DOHH2 (cell line): ENCODE measurements around the gene PIGH.

ENCODE experiments used
- H3F3A ChIP-seq: fragments of 200-600 bp; sonication (generic), shearing (Covaris generic); 2 replicates; pipeline ENCODE4 v1.6.0; 2016; ENCODE audit warnings: antibody characterized with exemption, mild to moderate bottlenecking; ENCODE audit not compliant: control insufficient read depth, insufficient read depth
- H3K27ac ChIP-seq: fragments of 200-600 bp; sonication (generic); 2 replicates; pipeline ENCODE4 v1.5.1; 2014; ENCODE audit warnings: low read depth, mild to moderate bottlenecking, low read length, moderate library complexity
- H3K27me3 ChIP-seq: fragments of 200-600 bp; sonication (generic); 2 replicates; pipeline ENCODE4 v1.6.1; 2014; ENCODE audit warnings: mild to moderate bottlenecking, low read length, mixed read lengths; ENCODE audit not compliant: control insufficient read depth
- H3K36me3 ChIP-seq: fragments of 200-600 bp; sonication (generic); 2 replicates; pipeline ENCODE4 v1.6.1; 2014; ENCODE audit warnings: mild to moderate bottlenecking, low read length, moderate library complexity, mixed read lengths; ENCODE audit not compliant: control insufficient read depth
- H3K4me1 ChIP-seq: fragments of 200-600 bp; sonication (generic); 2 replicates; pipeline ENCODE4 v1.6.1; 2014; ENCODE audit warnings: mild to moderate bottlenecking, low read length, mixed read lengths; ENCODE audit not compliant: control insufficient read depth
- H3K4me2 ChIP-seq: fragments of 200-600 bp; sonication (generic); 2 replicates; pipeline ENCODE4 v1.6.0; 2014; ENCODE audit warnings: mild to moderate bottlenecking, low read length, moderate library complexity
- H3K4me3 ChIP-seq: fragments of 200-600 bp; sonication (generic); 2 replicates; pipeline ENCODE4 v1.5.1; 2014; ENCODE audit warnings: mild to moderate bottlenecking, low read length, mixed read lengths
- H3K79me2 ChIP-seq: fragments of 200-600 bp; sonication (generic); 2 replicates; pipeline ENCODE4 v1.6.1; 2014; ENCODE audit warnings: mild to moderate bottlenecking, low read length, mixed read lengths; ENCODE audit not compliant: control insufficient read depth
- H3K9me2 ChIP-seq: fragments of 200-600 bp; sonication (generic); replicated peaks from 2 replicates; pipeline ENCODE4 v1.6.1; 2014; ENCODE audit warnings: mild to moderate bottlenecking, low read length, mixed read lengths; ENCODE audit not compliant: control insufficient read depth
- H3K9me3 ChIP-seq: fragments of 200-600 bp; sonication (generic); 2 replicates; pipeline ENCODE4 v1.6.1; 2014; ENCODE audit warnings: antibody characterized with exemption, low read length, mixed read lengths; ENCODE audit not compliant: control insufficient read depth, insufficient read depth
- H4K20me1 ChIP-seq: fragments of 200-600 bp; sonication (generic); 2 replicates; pipeline ENCODE4 v1.6.0; 2014; ENCODE audit warnings: low read depth, mild to moderate bottlenecking, antibody characterized with exemption, low read length, moderate library complexity; ENCODE audit not compliant: control insufficient read depth, insufficient read depth
- CTCF ChIP-seq: fragments of 200-600 bp; sonication (generic); IDR thresholded peaks from one replicate; pipeline ENCODE4 v1.5.1; 2014; ENCODE audit warnings: antibody characterized with exemption, mild to moderate bottlenecking, low read depth, low read length; ENCODE audit not compliant: poor library complexity, severe bottlenecking
- EZH2phosphoT487 ChIP-seq: fragments of 200-600 bp; sonication (generic); IDR thresholded peaks from 2 replicates; pipeline ENCODE4 v1.6.1; 2017; ENCODE audit warnings: borderline replicate concordance, mild to moderate bottlenecking, antibody characterized with exemption, low read length, moderate library complexity, mixed read lengths

Gene PIGH

GRCh38 chr14:67562025-67562775, 37.9 kb downstream of the PIGH start:
- no peaks in the 10 kb centered on the region for H3F3A ChIP-seq
- TF ChIP-seq EZH2phosphoT487 (no peak), CTCF (no peak)
- no peak overlapping the region for H3K27ac ChIP-seq
- no peaks in the 10 kb centered on the region for H3K79me2 ChIP-seq
- H3K9me3 ChIP-seq: no peaks in the 10 kb centered on the region
- H3K27me3 ChIP-seq: peaks cover 12% of the 10 kb centered on the region; the same call in 1 of the 2 replicates
- H3K4me2 ChIP-seq: no peak overlapping the region
- H4K20me1 ChIP-seq: no peaks in the 10 kb centered on the region
- no peaks in the 10 kb centered on the region for H3K36me3 ChIP-seq
- H3K4me3 ChIP-seq: no peak overlapping the region
- H3K4me1 ChIP-seq: no peaks in the 10 kb centered on the region
- no peaks in the 10 kb centered on the region for H3K9me2 ChIP-seq

GRCh38 chr14:67559639-67560038, 40.4 kb downstream of the PIGH start:
- Histone ChIP-seq H3K27me3 (peaks cover 12% of the 10 kb centered on the region), H3K79me2 (no peaks in the 10 kb centered on the region), H3K9me3 (no peaks in the 10 kb centered on the region), H3K4me3 (no peak overlapping the region), H4K20me1 (no peaks in the 10 kb centered on the region), H3K4me1 (no peaks in the 10 kb centered on the region), H3F3A (no peaks in the 10 kb centered on the region), H3K4me2 (no peak overlapping the region), H3K9me2 (no peaks in the 10 kb centered on the region), H3K36me3 (no peaks in the 10 kb centered on the region), H3K27ac (no peak overlapping the region)
- TF ChIP-seq EZH2phosphoT487 (no peak), CTCF (no peak)

GRCh38 chr14:67557656-67558055, 42.4 kb downstream of the PIGH start:
- Histone ChIP-seq H3K27ac (no peak overlapping the region), H3K79me2 (no peaks in the 10 kb centered on the region), H3F3A (no peaks in the 10 kb centered on the region), H4K20me1 (no peaks in the 10 kb centered on the region), H3K4me3 (no peak overlapping the region), H3K4me2 (no peak overlapping the region), H3K27me3 (peaks cover 15% of the 10 kb centered on the region), H3K36me3 (no peaks in the 10 kb centered on the region), H3K9me2 (no peaks in the 10 kb centered on the region), H3K9me3 (no peaks in the 10 kb centered on the region), H3K4me1 (no peaks in the 10 kb centered on the region)
- TF ChIP-seq CTCF (no peak), EZH2phosphoT487 (no peak)
